Neural progenitor cell (in vitro differentiated cells): Measurements from ENCODE around the gene PFKM.

Source experiments
- EZH2 ChIP-seq: fragments of 200-600 bp; sonication (generic); IDR thresholded peaks from 2 replicates; pipeline ENCODE4 v1.6.1; 2017; ENCODE audit warnings: antibody characterized with exemption, mild to moderate bottlenecking, moderate library complexity
- EZH2phosphoT487 ChIP-seq: fragments of 200-600 bp; sonication (generic); IDR thresholded peaks from 2 replicates; pipeline ENCODE4 v1.6.1; 2017; ENCODE audit warnings: antibody characterized with exemption
- TF ChIP-seq, protein P1 (sequence below): fragments of 200-600 bp; sonication (generic); IDR thresholded peaks from 2 replicates; pipeline ENCODE4 v1.5.1; 2017; ENCODE audit warnings: antibody characterized with exemption, mild to moderate bottlenecking

DNA sequence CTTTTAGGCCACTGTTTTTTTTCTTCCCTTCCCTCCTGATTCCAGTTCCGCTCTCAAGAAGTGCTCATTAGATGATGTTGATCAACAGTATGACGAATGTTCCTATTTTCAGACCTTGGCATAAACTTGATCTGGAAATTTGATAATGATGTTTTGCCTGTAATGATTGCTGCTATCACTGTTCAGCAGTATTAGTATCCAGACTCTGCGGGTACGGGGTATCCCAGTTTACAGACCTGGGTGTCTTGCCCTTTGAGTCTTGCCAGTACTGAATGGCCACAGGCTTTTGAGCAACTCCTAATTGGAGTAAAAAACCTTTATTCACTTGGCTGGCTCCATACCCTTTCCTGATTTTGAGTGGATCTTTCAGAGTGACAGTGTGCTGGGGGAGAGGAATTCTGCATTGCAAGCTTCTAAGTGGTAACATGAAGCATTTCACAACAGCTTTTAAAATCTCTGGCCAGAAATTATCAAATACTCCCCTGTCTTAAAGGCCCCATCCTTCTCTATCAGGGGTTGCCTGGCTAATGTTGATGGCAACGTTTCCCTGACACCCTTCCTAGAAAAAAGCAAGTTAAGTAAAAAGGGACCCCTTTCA, 44.1 kb downstream of the PFKM start:
- TF ChIP-seq, protein P1, sequence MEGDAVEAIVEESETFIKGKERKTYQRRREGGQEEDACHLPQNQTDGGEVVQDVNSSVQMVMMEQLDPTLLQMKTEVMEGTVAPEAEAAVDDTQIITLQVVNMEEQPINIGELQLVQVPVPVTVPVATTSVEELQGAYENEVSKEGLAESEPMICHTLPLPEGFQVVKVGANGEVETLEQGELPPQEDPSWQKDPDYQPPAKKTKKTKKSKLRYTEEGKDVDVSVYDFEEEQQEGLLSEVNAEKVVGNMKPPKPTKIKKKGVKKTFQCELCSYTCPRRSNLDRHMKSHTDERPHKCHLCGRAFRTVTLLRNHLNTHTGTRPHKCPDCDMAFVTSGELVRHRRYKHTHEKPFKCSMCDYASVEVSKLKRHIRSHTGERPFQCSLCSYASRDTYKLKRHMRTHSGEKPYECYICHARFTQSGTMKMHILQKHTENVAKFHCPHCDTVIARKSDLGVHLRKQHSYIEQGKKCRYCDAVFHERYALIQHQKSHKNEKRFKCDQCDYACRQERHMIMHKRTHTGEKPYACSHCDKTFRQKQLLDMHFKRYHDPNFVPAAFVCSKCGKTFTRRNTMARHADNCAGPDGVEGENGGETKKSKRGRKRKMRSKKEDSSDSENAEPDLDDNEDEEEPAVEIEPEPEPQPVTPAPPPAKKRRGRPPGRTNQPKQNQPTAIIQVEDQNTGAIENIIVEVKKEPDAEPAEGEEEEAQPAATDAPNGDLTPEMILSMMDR = no peak
- TF ChIP-seq EZH2 (no peak), EZH2phosphoT487 (no peak)
